Neural progenitor cell (in vitro differentiated cells): ENCODE measurements around the gene ATP6V1B1. TPM values are rescaled to one million over a fixed set of nuclear protein-coding genes. Genes with fewer than 3 reads are reported as not detected.

Experiments
- DNase-seq: peaks from one replicate; pipeline ENCODE4 v3.0.0-alpha.2; 2016; ENCODE audit warnings: low spot score
- H2AFZ ChIP-seq: fragments of 200-600 bp; sonication (generic); replicated peaks from 2 replicates; pipeline ENCODE4 v1.6.1; 2016; ENCODE audit warnings: antibody characterized with exemption
- H3F3A ChIP-seq: fragments of 200-600 bp; sonication (generic); 2 replicates; pipeline ENCODE4 v1.6.1; 2016; ENCODE audit warnings: antibody characterized with exemption, low read depth
- H3K27ac ChIP-seq: fragments of 200-600 bp; sonication (generic); 2 replicates; pipeline ENCODE4 v1.5.1; 2016; ENCODE audit warnings: mild to moderate bottlenecking
- H3K27me3 ChIP-seq: fragments of 200-600 bp; sonication (generic); 2 replicates; pipeline ENCODE4 v1.6.1; 2016; ENCODE audit warnings: mild to moderate bottlenecking, moderate library complexity
- H3K36me3 ChIP-seq: fragments of 200-600 bp; sonication (generic); 2 replicates; pipeline ENCODE4 v1.5.1; 2016
- H3K4me1 ChIP-seq: fragments of 200-600 bp; sonication (generic); 2 replicates; pipeline ENCODE4 v1.6.1; 2016; ENCODE audit warnings: mixed run types
- H3K4me2 ChIP-seq: fragments of 200-600 bp; sonication (generic); 2 replicates; pipeline ENCODE4 v1.6.1; 2016
- H3K4me3 ChIP-seq: fragments of 200-600 bp; sonication (generic); 2 replicates; pipeline ENCODE4 v1.5.1; 2016
- H3K79me2 ChIP-seq: fragments of 200-600 bp; sonication (generic); 2 replicates; pipeline ENCODE4 v1.6.1; 2016; ENCODE audit warnings: low read depth
- H3K9ac ChIP-seq: fragments of 200-600 bp; sonication (generic); 2 replicates; pipeline ENCODE4 v1.6.1; 2016
- H3K9me3 ChIP-seq: fragments of 200-600 bp; sonication (generic); 2 replicates; pipeline ENCODE4 v1.5.1; 2016; ENCODE audit warnings: low read depth
- H4K20me1 ChIP-seq: fragments of 200-600 bp; sonication (generic); 2 replicates; pipeline ENCODE4 v1.6.1; 2016; ENCODE audit warnings: low read depth
- H3K27ac Mint-ChIP-seq: 3 replicates; pipeline ENCODE4 v1.8.0; 2021; ENCODE audit warnings: mixed read lengths
- H3K27me3 Mint-ChIP-seq: 2 replicates; pipeline ENCODE4 v1.8.0; 2022; ENCODE audit warnings: low read depth, mild to moderate bottlenecking, inconsistent platforms, moderate library complexity, mixed read lengths; ENCODE audit not compliant: insufficient read depth
- H3K36me3 Mint-ChIP-seq: 3 replicates; pipeline ENCODE4 v1.8.0; 2021; ENCODE audit warnings: mixed read lengths
- H3K4me1 Mint-ChIP-seq: 3 replicates; pipeline ENCODE4 v1.8.0; 2021; ENCODE audit warnings: mixed read lengths
- H3K4me3 Mint-ChIP-seq: 3 replicates; pipeline ENCODE4 v1.8.0; 2021; ENCODE audit warnings: mild to moderate bottlenecking, moderate library complexity, mixed read lengths
- H3K9me3 Mint-ChIP-seq: 3 replicates; pipeline ENCODE4 v1.8.0; 2020; ENCODE audit warnings: mixed read lengths
- EZH2 ChIP-seq: fragments of 200-600 bp; sonication (generic); IDR thresholded peaks from 2 replicates; pipeline ENCODE4 v1.6.1; 2017; ENCODE audit warnings: antibody characterized with exemption, mild to moderate bottlenecking, moderate library complexity
- EZH2phosphoT487 ChIP-seq: fragments of 200-600 bp; sonication (generic); IDR thresholded peaks from 2 replicates; pipeline ENCODE4 v1.6.1; 2017; ENCODE audit warnings: antibody characterized with exemption
- total RNA-seq: library from RNA; depleted of rRNA; stranded (reverse); fragments of >200 nt; gene quantifications from 2 replicates; pipeline ENCODE4 v1.2.3, GENCODE V29; 2015; ENCODE audit warnings: low replicate concordance
- TF ChIP-seq, protein P1 (sequence below): fragments of 200-600 bp; sonication (generic); IDR thresholded peaks from 2 replicates; pipeline ENCODE4 v1.5.1; 2017; ENCODE audit warnings: antibody characterized with exemption, mild to moderate bottlenecking

Gene ATP6V1B1
- total RNA-seq, 1 donor from 2014 or later, result 1.1 TPM

GRCh38 chr2:70949086-70949485, 13.4 kb downstream of the ATP6V1B1 start:
- H3K4me3 Mint-ChIP-seq, result no peak overlapping the region
- H3K27me3 Mint-ChIP-seq, result peaks cover 23% of the 10 kb centered on the region
- H4K20me1 ChIP-seq, result peaks cover 12% of the 10 kb centered on the region
- no peaks in the 10 kb centered on the region for H3K36me3 Mint-ChIP-seq
- H3K4me1 Mint-ChIP-seq, result peaks cover 15% of the 10 kb centered on the region
- H3K27me3 ChIP-seq, result peaks cover 100% of the 10 kb centered on the region
- no peak overlapping the region for H3K27ac ChIP-seq
- no peaks in the 10 kb centered on the region for H3K79me2 ChIP-seq
- no peaks in the 10 kb centered on the region for H3K9me3 Mint-ChIP-seq
- peaks cover 7% of the 10 kb centered on the region for H3F3A ChIP-seq
- no peak for TF ChIP-seq EZH2
- TF ChIP-seq EZH2phosphoT487, result no peak
- TF ChIP-seq, protein P1, sequence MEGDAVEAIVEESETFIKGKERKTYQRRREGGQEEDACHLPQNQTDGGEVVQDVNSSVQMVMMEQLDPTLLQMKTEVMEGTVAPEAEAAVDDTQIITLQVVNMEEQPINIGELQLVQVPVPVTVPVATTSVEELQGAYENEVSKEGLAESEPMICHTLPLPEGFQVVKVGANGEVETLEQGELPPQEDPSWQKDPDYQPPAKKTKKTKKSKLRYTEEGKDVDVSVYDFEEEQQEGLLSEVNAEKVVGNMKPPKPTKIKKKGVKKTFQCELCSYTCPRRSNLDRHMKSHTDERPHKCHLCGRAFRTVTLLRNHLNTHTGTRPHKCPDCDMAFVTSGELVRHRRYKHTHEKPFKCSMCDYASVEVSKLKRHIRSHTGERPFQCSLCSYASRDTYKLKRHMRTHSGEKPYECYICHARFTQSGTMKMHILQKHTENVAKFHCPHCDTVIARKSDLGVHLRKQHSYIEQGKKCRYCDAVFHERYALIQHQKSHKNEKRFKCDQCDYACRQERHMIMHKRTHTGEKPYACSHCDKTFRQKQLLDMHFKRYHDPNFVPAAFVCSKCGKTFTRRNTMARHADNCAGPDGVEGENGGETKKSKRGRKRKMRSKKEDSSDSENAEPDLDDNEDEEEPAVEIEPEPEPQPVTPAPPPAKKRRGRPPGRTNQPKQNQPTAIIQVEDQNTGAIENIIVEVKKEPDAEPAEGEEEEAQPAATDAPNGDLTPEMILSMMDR, result no peak
- no peak overlapping the region for H3K27ac Mint-ChIP-seq
- H3K9me3 ChIP-seq, result no peaks in the 10 kb centered on the region
- H3K9ac ChIP-seq, result no peak overlapping the region
- no peak for DNase-seq
- H3K4me3 ChIP-seq, result no peak overlapping the region
- no peak overlapping the region for H3K4me2 ChIP-seq
- no peaks in the 10 kb centered on the region for H3K36me3 ChIP-seq
- no peak overlapping the region for H2AFZ ChIP-seq
- H3K4me1 ChIP-seq, result peaks cover 3% of the 10 kb centered on the region

GRCh38 chr2:70954886-70955285, 19.2 kb downstream of the ATP6V1B1 start:
- no peak overlapping the region for H2AFZ ChIP-seq
- H3K36me3 Mint-ChIP-seq, result no peaks in the 10 kb centered on the region
- no peaks in the 10 kb centered on the region for H3K9me3 ChIP-seq
- H3K36me3 ChIP-seq, result no peaks in the 10 kb centered on the region
- no peak overlapping the region for H3K27ac ChIP-seq
- H3K4me3 Mint-ChIP-seq, result no peak overlapping the region
- peak; percentile 2 for DNase-seq
- H4K20me1 ChIP-seq, result no peaks in the 10 kb centered on the region
- H3K27ac Mint-ChIP-seq, result no peak overlapping the region
- no peaks in the 10 kb centered on the region for H3K4me1 ChIP-seq
- H3K9ac ChIP-seq, result no peak overlapping the region
- H3K27me3 ChIP-seq, result peaks cover 93% of the 10 kb centered on the region
- H3K27me3 Mint-ChIP-seq, result peaks cover 21% of the 10 kb centered on the region
- no peaks in the 10 kb centered on the region for H3K4me1 Mint-ChIP-seq
- H3K4me3 ChIP-seq, result no peak overlapping the region
- TF ChIP-seq EZH2phosphoT487 (no peak), EZH2 (no peak)
- TF ChIP-seq, protein P1, result no peak
- H3K9me3 Mint-ChIP-seq, result no peaks in the 10 kb centered on the region
- H3F3A ChIP-seq, result no peaks in the 10 kb centered on the region
- H3K79me2 ChIP-seq, result no peaks in the 10 kb centered on the region
- no peak overlapping the region for H3K4me2 ChIP-seq

GRCh38 chr2:70956141-70956540, 20.4 kb downstream of the ATP6V1B1 start:
- Histone ChIP-seq H3K27ac (no peak overlapping the region), H2AFZ (no peak overlapping the region), H3K4me3 (no peak overlapping the region), H3K79me2 (no peaks in the 10 kb centered on the region), H3K9ac (no peak overlapping the region), H3K4me2 (no peak overlapping the region), H4K20me1 (no peaks in the 10 kb centered on the region), H3K27me3 (peaks cover 93% of the 10 kb centered on the region), H3K9me3 (no peaks in the 10 kb centered on the region), H3K4me1 (no peaks in the 10 kb centered on the region), H3K36me3 (no peaks in the 10 kb centered on the region), H3F3A (no peaks in the 10 kb centered on the region)
- H3K36me3 Mint-ChIP-seq, result no peaks in the 10 kb centered on the region
- no peak overlapping the region for H3K27ac Mint-ChIP-seq
- no peaks in the 10 kb centered on the region for H3K9me3 Mint-ChIP-seq
- peaks cover 3% of the 10 kb centered on the region for H3K4me1 Mint-ChIP-seq
- H3K4me3 Mint-ChIP-seq, result no peak overlapping the region
- peaks cover 21% of the 10 kb centered on the region for H3K27me3 Mint-ChIP-seq
- TF ChIP-seq EZH2 (no peak), EZH2phosphoT487 (no peak)
- TF ChIP-seq, protein P1, result no peak
- no peak for DNase-seq
